K562 (cell line): ENCODE data around the gene PPP1R13B. TPM values are rescaled to one million over a fixed set of nuclear protein-coding genes. Genes with fewer than 3 reads are reported as not detected.

Source experiments
- ATAC-seq: fragments of 200-7000 bp; cut with Tn5 transposase; 3 replicates; pipeline ENCODE4 v1.9.1; 2020; ENCODE audit warnings: moderate library complexity
- BruUV-seq: library from RNA; stranded (reverse); fragments of 400-500 nt; replicated peaks from 2 replicates; lab custom pipeline; 2021; lab: Mats Ljungman, UMichigan
- CTCF ChIA-PET: fragments of 300-600 bp; formaldehyde crosslinking; extraction: SDS; loops from one replicate; lab custom pipeline; 2021; ENCODE audit warnings: low intra/inter-chr PET ratio; lab: Yijun Ruan, JAX
- POLR2A ChIA-PET: fragments of 300-600, 350-650 bp; sonication (Branson Sonifier 250); formaldehyde crosslinking; extraction: SDS; loops from one replicate; lab custom pipeline; 2021; ENCODE audit warnings: antibody characterized with exemption, inconsistent platforms; lab: Yijun Ruan, JAX
- DNase-seq, 4 experiments: peaks; one replicate each; pipeline versions ENCODE4 v3.0.0 to v3.0.0-alpha.2; 2011 to 2018; ENCODE audit warnings: low spot score in 3 of 4, mixed read lengths in 3 of 4; ENCODE audit errors: extremely low read depth in 1 of 4
- FAIRE-seq: peaks from 2 replicates; lab custom pipeline; 2011; peaks lifted over from hg19 to GRCh38; lab: Jason Lieb, UNC
- H2AFZ ChIP-seq: 2 replicates; pipeline ENCODE4 v1.6.0; 2011; ENCODE audit warnings: low read depth, low read length, control low read depth, inconsistent platforms
- H3K27ac ChIP-seq: fragments of 200-600 bp; 3 replicates; pipeline ENCODE4 v1.8.0; 2011; ENCODE audit warnings: low read depth, mild to moderate bottlenecking, control low read depth, inconsistent platforms, low read length, moderate library complexity, mixed read lengths; ENCODE audit errors: extremely low read depth
- H3K27me3 ChIP-seq, 2 experiments: fragments of 300-600 bp in 1 of 2; 2 replicates in 1 of 2; 3 replicates in 1 of 2; pipeline versions ENCODE4 v1.6.0 to v1.8.0; 2011; ENCODE audit warnings: inconsistent platforms in 2 of 2, low read length in 2 of 2, mild to moderate bottlenecking in 1 of 2, mixed read lengths in 1 of 2, moderate library complexity in 1 of 2; ENCODE audit not compliant: control insufficient read depth in 2 of 2, insufficient read depth in 2 of 2
- H3K36me3 ChIP-seq: fragments of 300-600 bp; 3 replicates; pipeline ENCODE4 v1.8.0; 2011; ENCODE audit warnings: mild to moderate bottlenecking, low read length, inconsistent platforms; ENCODE audit not compliant: control insufficient read depth, insufficient read depth
- H3K4me1 ChIP-seq, 2 experiments: fragments of 200-600 bp in 1 of 2; replicated peaks in 1 of 2; 2 replicates in 1 of 2; 3 replicates in 1 of 2; pipeline versions ENCODE4 v1.5.1 to v1.8.0; 2011; ENCODE audit warnings: inconsistent platforms in 2 of 2, low read length in 2 of 2, mild to moderate bottlenecking in 1 of 2, mixed read lengths in 1 of 2, moderate library complexity in 1 of 2; ENCODE audit not compliant: control insufficient read depth in 2 of 2, insufficient read depth in 2 of 2
- H3K4me2 ChIP-seq: 2 replicates; pipeline ENCODE4 v1.6.1; 2011; ENCODE audit warnings: low read length, control low read depth, inconsistent platforms, mixed read lengths; ENCODE audit not compliant: insufficient read depth
- H3K4me3 ChIP-seq: fragments of 200-600 bp; sonication (generic), shearing (Covaris generic); 2 replicates; pipeline ENCODE4 v1.5.1; 2016; ENCODE audit warnings: control low read depth, inconsistent platforms
- H3K79me2 ChIP-seq: fragments of 200-600 bp; 3 replicates; pipeline ENCODE4 v1.8.0; 2011; ENCODE audit warnings: low read length, inconsistent platforms; ENCODE audit not compliant: control insufficient read depth, insufficient read depth
- H3K9ac ChIP-seq, 2 experiments: 2 replicates each; pipeline versions ENCODE4 v1.6.0 to v1.6.1; 2011; ENCODE audit warnings: low read depth in 2 of 2, low read length in 2 of 2, control low read depth in 1 of 2, inconsistent platforms in 1 of 2, mild to moderate bottlenecking in 1 of 2, mixed read lengths in 1 of 2; ENCODE audit not compliant: insufficient read depth in 1 of 2
- H3K9me1 ChIP-seq: one replicate; pipeline ENCODE4 v1.6.0; 2011; ENCODE audit warnings: inconsistent platforms, mild to moderate bottlenecking, low read length, moderate library complexity; ENCODE audit not compliant: control insufficient read depth, insufficient read depth
- H3K9me3 ChIP-seq: replicated peaks from 2 replicates; pipeline ENCODE4 v1.5.1; 2011; ENCODE audit warnings: low read depth, low read length, inconsistent platforms; ENCODE audit not compliant: control insufficient read depth, insufficient read depth
- H4K20me1 ChIP-seq: replicated peaks from 2 replicates; pipeline ENCODE4 v1.6.1; 2011; ENCODE audit warnings: low read length, inconsistent platforms, mixed read lengths; ENCODE audit not compliant: control insufficient read depth, insufficient read depth
- HDAC8 ChIP-seq: fragments of 450-650 bp; IDR thresholded peaks from 2 replicates; pipeline ENCODE4 v1.6.1; 2016; ENCODE audit warnings: mild to moderate bottlenecking, missing genetic modification characterization, moderate library complexity, missing compliant biosample characterization
- JUND ChIP-seq, 2 experiments: IDR thresholded peaks; 2 replicates in 1 of 2; 3 replicates in 1 of 2; pipeline ENCODE4 v1.6.1; 2011; ENCODE audit warnings: borderline replicate concordance in 2 of 2, low read depth in 2 of 2, low read length in 2 of 2, improper control_type of control experiment in 1 of 2, missing biosample characterization in 1 of 2, missing genetic modification characterization in 1 of 2, missing genetic modification reagents in 1 of 2
- MEF2A ChIP-seq: IDR thresholded peaks from 2 replicates; pipeline ENCODE4 v1.6.1; 2011; ENCODE audit warnings: low read depth, mild to moderate bottlenecking, low read length, moderate library complexity; ENCODE audit not compliant: control insufficient read depth
- NFATC3 ChIP-seq: fragments of 450-650 bp; IDR thresholded peaks from 2 replicates; pipeline ENCODE4 v1.6.1; 2017; ENCODE audit warnings: mild to moderate bottlenecking
- NR2C1 ChIP-seq, 2 experiments: fragments of 450-650 bp; IDR thresholded peaks; 2 replicates each; pipeline ENCODE4 v1.6.1; 2017; ENCODE audit warnings: mild to moderate bottlenecking in 2 of 2, antibody characterized with exemption in 1 of 2, inconsistent platforms in 1 of 2, missing compliant biosample characterization in 1 of 2, missing genetic modification characterization in 1 of 2
- PREB ChIP-seq: sonication (generic); formaldehyde crosslinking; IDR thresholded peaks from 2 replicates; pipeline ENCODE4 v1.8.1; 2023; ENCODE audit warnings: mild to moderate bottlenecking, missing genetic modification reagents
- RFX5 ChIP-seq: IDR thresholded peaks from 2 replicates; pipeline ENCODE4 v1.6.1; 2011; ENCODE audit warnings: low read depth, mild to moderate bottlenecking, improper control_type of control experiment, low read length
- ZC3H4 ChIP-seq: sonication (generic); formaldehyde crosslinking; IDR thresholded peaks from 2 replicates; pipeline ENCODE4 v1.9.0; 2021; ENCODE audit warnings: missing genetic modification reagents, borderline replicate concordance
- WGBS: fragments of 100-300 bp; shearing (Covaris generic); methylation state at CpG from one replicate; pipeline ENCODE4 v1.1.6; 2016; ENCODE audit warnings: low coverage, mixed read lengths; ENCODE audit not compliant: insufficient coverage; ENCODE audit errors: missing lambda C conversion rate; 5-methylcytosine and 5-hydroxymethylcytosine counted together
- in situ Hi-C: fragments of 300-500 bp; cut with MboI; formaldehyde crosslinking; loops from 4 replicates; pipeline ENCODE4 v1.15.0; 2018; ENCODE audit warnings: inconsistent platforms, mixed read lengths
- intact Hi-C: fragments of 100-400 bp; cut with micrococcal nuclease; formaldehyde crosslinking; loops from 2 replicates; pipeline ENCODE4 v1.14.2; 2022
- polyA plus RNA-seq, 8 experiments: library from polyadenylated mRNA; depleted of rRNA in 4 of 8; stranded (reverse) in 5 of 8; unstranded in 3 of 8; fragments of >200 nt; fragmentation: Nextera tagmentation in 2 of 8; fragmentation: Illumina TruSeq in 1 of 8; extraction: Ambion mirVana in 2 of 8; extraction: Trizol in 1 of 8; gene quantifications; 2 replicates each; pipeline versions ENCODE4 v1.2.1 to v1.2.3, GENCODE V29; 2011 to 2014; ENCODE audit warnings: inconsistent platforms in 1 of 8, missing spikeins in 1 of 8
- total RNA-seq, 7 experiments: library from RNA; depleted of rRNA in 6 of 7; stranded (reverse); fragments of >200 nt in 6 of 7; fragmentation: Illumina TruSeq in 2 of 7; extraction: Trizol in 2 of 7; gene quantifications; 2 replicates each; pipeline versions ENCODE4 v1.2.1 to v1.2.3, GENCODE V29; 2011 to 2021; ENCODE audit warnings: low replicate concordance in 1 of 7

The PPP1R13B gene
- total and polyA plus RNA-seq, 9 of the 15 experiments (the other 6 are each of a cell fraction or from before 2014, with no cell fraction given): 0.03 to 1.7 (median 0.15) TPM

GRCh38 chr14:103738166-103738565 is 109.2 kb downstream of the PPP1R13B start:
- no peak overlapping the region for H3K27ac ChIP-seq
- no peak overlapping the region for H3K4me3 ChIP-seq
- no peak for ATAC-seq
- peaks cover 0 to 10% of the 10 kb centered on the region in 2 experiments; a peak in 3 of 5 replicates for H3K4me1 ChIP-seq
- H4K20me1 ChIP-seq: no peaks in the 10 kb centered on the region
- TF ChIP-seq MEF2A (no peak), RFX5 (no peak), NFATC3 (no peak), ZC3H4 (CRISPR knock-in tag) (no peak), NR2C1 (IDR thresholded peaks at IDR 0.05) (no peak), NR2C1 (tag; IDR thresholded peaks at IDR 0.05) (no peak), JUND (IDR thresholded peaks at IDR 0.05; ENCODE audit: borderline replicate concordance, low read depth, low read length) (no peak), JUND (tag; IDR thresholded peaks at IDR 0.05; ENCODE audit: borderline replicate concordance, low read depth, low read length) (no peak), HDAC8 (tag) (no peak), PREB (CRISPR knock-in tag) (no peak)
- no peak overlapping the region for H3K9ac ChIP-seq
- 35% methylated on average over 10 of the region's 10 CpGs for WGBS
- CTCF ChIA-PET: no interaction called here
- POLR2A ChIA-PET: interaction anchor here (0.6 to 1.6 kb wide), 2 partner anchors 15 kb away, joined by 3 read pairs; no protein-coding TSS in a partner anchor
- H3K36me3 ChIP-seq: peaks cover 8% of the 10 kb centered on the region; the same call in 1 of the 3 replicates
- H3K4me2 ChIP-seq: no peak overlapping the region
- in situ Hi-C loops (no loop called here), intact Hi-C loops (no loop called here)
- no TSS peak for BruUV-seq
- peaks cover 0 to 14% of the 10 kb centered on the region in 2 experiments; a peak in 2 of 5 replicates for H3K27me3 ChIP-seq
- H3K9me3 ChIP-seq: no peaks in the 10 kb centered on the region
- H3K79me2 ChIP-seq: no peaks in the 10 kb centered on the region
- DNase-seq: no peak
- H3K9me1 ChIP-seq: no peaks in the 10 kb centered on the region
- no peak overlapping the region for H2AFZ ChIP-seq
- no peak for FAIRE-seq
